HG02571 (cell line): ENCODE measurements around the gene SOX5.
"Not testable (repeated sequence)": the region's sequence is repeated elsewhere in the genome, so short reads cannot be mapped to it uniquely, and the experiment has no call there.

Experiments
- ATAC-seq: cut with Tn5 transposase; IDR thresholded peaks from one replicate; pipeline ENCODE4 v1.9.1; 2021; ENCODE audit warnings: mild to moderate bottlenecking, moderate library complexity; ENCODE audit not compliant: unreplicated experiment

SOX5 gene

DNA sequence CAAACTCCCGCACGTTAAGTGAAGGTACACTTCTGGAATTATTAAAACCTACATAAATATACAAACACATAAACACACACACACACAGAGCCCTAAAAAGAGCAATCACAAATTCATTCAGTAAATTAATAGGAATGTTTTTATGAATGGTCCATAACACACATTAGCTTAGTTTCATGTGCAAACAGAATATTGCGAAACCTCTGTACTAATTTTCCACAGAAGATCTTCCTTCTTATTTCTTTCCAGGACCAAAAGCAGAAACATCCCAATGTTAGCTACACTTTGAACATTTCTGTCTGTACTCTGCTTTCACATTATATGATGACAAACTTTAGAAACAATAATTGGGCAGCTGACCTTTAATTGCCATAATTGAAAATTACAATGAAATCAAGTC is 101.6 kb downstream of the SOX5 start:
- no peak for ATAC-seq

DNA sequence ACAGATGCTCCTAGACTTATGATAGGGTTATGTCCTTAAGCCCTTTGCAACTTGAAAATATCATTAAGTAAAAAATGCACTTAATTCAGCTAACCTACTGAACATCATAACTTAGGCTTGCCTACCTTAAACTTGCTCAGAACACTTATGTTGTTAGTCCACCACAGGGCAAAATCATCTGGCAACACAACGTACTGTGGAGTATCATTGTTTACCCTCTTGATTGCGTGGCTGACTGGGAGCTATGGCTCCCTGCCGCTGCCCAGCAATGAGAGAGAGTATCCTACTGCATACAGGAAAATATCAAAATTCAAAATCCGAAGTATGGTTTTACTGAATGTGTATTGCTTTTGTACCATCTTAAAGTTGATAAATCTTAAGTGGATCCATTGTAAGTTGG is 105.5 kb downstream of the SOX5 start:
- ATAC-seq = no peak

DNA sequence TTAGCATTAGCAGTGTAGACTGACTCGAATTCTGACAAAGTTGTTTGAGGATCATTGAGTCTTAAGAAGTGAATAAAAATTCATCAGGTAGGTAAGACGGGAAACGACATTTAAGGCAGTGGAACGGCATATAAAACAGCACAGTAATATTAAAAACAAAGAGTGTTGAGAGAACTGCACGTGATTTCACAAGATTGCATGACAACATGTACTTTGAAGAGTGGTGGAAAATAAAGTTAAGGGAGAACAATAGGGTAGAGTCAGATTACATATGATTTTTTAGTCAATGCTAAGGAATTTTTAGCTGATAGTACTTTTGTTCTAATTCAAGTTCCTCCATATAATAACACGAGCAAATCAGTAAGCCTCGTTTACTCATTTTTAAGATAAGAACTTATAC is 115.4 kb downstream of the SOX5 start:
- ATAC-seq = no peak

DNA sequence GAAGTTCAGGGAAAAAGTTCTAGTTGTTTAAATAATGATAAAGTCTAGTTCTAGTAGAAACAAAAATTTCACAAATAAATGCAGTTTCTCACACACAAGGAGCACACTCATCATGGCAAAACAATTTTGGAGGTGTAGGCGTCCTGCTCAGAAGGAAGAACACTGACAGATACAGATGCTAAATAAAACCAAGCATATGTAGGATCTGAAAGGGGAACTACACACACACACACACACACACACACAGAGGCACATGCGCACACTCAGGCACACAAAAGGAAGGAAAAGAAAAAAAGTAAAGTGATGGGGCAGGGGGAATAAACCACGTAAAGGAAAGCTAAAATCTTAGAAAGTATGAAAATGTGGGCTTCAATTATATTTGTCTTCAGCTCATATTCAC is 117.7 kb downstream of the SOX5 start:
- no peak for ATAC-seq

DNA sequence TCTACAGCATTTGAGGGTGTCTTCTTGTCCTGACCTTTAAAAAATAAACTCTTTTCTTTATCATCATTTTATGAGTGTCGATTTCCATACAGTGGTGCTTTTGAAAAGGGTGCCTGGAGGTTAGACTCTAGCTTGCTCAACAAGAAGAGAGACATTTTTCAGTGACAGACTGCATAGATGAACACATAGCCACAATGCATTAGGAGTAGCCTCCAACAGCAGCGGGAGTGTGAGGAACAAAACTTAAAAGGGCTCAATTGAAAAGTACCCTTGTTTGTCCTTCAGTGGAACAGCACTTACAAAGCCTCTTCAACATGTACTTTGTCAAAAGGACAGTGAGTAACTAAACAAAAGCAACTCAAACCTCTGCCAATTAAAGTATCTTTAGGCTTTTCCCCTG is 119.3 kb downstream of the SOX5 start:
- ATAC-seq = no peak

DNA sequence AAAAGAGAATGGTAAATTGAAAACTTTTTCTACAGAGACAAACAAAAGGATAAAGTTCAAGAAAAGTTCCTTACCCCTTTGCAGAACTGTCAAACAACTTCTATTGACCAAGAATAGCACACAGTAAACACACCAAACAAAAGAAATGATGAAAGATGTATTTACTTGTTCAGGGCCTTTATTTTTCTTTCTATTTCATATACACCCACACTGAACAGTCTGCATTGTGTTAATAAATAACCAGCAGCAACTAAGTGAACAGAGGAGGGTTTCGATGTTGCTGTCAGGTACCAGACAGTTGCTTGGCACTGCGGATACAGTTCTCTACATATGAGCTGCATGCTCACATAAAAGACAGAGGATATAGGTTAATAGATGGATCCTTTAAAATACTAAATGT is 122.1 kb downstream of the SOX5 start:
- ATAC-seq = no peak

DNA sequence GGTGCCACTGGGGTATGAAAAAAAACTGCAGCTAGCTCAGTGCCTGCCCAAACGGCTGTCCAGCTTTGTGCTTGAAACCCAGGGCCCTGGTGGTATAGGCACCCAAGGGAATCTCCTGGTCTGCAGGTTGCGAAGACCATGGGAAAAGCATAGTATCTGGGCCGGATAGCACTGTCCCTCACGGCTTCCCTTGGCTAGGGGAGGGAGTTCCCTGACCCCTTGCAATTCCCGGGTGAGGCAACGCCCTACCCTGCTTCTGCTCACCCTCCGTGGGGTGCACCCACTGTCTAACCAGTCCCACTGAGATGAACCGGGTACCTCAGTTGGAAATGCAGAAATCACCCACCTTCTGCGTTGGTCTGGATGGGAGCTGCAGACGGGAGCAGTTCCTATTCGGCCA is 124.3 kb downstream of the SOX5 start:
- ATAC-seq = not testable (repeated sequence)

DNA sequence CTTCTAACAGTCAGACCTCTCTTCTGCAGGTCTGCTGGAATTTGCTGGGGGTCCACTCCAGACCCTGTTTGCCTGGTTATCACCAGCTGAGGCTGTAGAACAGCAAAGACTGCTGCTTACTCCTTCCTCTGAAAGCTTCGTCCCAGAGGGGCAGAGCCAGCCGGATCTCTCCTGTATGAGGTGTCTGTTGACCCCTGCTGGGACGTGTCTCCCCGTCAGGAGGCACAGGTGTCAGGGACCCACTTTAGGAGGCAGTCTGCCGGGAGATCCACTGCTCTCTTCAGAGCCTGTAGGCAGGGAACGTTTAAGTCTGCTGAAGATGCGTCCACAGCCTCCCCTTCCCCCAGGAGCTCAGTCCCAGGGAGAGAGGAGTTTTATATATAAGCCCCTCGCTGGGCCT is 125.1 kb downstream of the SOX5 start:
- ATAC-seq = no peak

DNA sequence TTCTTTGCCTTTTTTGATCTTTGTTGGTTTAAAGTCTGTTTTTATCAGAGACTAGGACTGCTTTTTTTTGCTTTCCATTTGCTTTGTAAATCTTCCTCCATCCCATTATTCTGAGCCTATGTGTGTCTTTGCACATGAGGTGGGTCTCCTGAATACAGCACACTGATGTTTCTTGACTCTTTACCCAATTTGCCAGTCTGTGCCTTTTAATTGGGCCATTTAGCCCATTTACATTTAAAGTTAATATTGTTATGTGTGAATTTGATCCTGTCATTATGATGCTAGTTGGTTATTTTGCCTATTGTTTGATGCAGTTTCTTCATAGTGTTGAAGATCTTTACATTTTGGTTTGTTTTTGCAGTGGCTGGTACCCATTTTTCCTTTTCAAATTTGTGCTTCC is 126.6 kb downstream of the SOX5 start:
- not testable (repeated sequence) for ATAC-seq

DNA sequence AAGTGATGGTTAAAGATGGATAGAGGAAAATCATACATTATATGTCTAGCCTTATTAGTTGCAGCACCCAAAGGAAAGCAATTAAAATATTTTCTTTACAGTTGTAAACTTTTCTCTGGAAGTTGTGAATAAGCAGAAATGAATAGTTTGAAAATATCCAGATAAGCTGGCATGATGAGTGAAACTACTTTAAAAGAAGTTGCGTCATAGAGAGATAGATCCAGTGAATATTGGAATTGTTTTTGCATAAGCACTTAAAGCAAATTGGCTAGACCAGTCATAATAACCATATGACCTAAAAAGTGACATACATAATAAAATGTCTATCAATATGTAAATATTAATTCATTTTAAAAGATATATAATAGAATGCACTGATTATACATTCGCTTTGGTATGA is 132.1 kb downstream of the SOX5 start:
- ATAC-seq = no peak

DNA sequence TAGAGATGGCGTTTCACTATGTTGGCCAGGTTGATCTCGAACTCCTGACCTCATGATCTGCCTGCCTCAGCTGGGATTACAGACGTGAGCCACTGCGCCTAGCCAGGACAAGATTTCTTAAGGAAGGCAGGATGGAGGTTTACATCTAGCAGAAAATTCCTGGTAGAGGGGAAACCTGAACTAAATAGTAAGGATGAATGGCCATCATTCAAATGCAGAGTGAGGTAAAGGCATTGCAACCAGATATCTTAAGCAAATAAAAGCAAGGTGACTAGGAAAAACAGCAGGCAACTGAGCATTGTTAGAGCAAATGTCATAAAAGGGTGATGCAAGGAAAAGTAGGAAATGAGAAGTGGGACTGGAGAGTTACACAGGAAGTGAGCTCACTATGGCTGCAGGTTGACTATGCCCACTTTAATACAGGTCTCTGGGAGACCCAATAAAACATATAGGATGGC is 133.0 kb downstream of the SOX5 start:
- ATAC-seq = no peak

DNA sequence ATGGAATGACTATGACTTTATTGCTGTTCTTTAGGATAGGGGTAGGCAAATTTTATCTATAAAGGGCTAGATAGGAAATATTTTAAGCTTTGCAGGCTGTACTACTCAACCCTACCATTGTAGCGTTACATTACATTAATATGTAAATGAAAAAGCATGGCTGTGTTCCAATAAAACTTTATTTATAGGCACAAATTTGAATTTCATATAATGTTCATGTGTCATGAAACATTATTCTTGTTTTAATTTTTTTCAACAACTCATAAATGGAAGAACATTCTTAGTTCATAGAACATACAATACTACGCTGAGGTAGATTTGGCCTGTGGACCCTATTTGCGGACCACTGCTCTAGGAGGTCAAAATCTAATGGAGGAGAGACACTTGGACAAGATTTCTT is 133.7 kb downstream of the SOX5 start:
- ATAC-seq = no peak

DNA sequence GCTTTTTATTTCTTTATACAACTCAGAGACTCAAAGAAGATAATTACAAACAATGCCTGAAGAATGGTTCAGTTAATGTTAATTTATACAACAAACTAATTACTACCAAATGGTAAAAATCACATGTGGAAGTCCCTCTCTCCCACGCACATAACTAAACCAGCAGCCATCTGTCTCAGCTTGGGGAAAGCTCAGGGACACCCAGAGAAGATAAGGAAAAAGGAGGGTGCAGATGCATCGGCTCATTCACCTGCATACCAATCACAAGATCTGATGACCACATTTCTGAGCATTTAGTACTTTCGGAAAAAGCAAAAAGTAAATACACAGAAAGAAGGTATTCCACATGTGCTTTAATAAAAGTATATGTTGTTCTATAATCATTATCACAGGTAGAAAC is 136.3 kb downstream of the SOX5 start:
- ATAC-seq = no peak

DNA sequence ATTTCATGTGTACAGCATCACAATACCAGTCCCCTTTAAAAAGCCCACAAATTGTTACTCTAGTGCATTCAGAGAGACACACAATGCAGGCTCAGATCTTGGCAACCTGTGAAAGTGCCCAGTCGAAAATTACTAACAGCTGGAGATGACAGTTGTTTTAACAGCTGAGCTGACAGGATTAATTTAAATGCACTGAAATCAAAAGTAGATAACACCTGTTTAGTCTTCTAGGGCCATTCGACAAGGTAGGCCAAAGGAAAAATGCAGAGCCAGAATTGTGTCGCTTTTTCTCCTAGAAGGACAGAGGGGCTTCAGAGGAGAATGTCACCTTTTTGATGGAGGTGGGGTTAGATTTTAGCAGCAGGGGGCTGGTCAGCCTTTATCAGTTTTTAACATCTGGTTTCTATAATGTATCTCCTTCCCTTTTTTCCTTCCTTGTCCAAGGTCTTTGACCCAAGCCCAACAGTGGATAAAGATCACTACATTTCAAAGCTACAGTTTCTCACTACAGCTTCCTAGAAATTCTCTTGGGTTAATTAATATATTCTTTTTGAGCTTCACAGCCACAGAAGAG is 139.1 kb downstream of the SOX5 start:
- no peak for ATAC-seq

DNA sequence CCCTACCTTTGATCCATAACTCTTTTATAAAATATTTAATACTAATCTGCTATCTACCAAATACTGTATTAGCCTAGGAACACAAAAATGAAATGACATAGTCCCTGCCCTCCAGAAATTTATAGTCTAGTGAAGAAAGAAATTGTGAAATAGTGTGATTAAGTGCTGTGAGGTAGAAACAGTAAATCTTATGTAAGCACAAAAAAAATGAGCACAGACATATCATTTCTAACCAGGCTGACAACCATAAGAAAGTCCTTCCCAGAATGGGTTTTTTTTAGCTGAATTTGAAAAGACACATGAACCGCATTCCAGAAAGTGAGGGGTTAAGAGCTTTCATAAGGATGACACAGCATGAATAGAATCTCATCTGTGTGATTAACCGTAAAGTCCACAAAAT is 145.9 kb downstream of the SOX5 start:
- ATAC-seq = no peak

DNA sequence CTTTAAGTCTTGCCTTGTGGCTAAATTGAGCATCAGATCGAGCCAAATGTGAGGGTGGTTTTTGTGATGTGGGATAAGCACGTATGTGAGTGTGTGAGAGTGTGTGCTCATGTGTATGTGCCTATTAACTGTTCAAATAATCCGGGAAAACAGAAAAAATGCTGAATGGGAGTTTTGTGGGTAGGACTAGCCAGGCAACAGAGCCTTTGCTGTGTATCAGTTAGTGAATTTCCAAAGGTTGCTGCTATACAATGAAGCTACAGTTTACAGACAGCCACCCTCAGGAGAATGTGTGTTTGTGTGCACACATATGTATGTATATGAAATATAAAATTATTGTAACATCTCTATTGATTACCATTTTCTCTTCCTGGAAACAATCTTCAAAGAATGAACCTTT is 154.0 kb downstream of the SOX5 start:
- ATAC-seq = no peak

DNA sequence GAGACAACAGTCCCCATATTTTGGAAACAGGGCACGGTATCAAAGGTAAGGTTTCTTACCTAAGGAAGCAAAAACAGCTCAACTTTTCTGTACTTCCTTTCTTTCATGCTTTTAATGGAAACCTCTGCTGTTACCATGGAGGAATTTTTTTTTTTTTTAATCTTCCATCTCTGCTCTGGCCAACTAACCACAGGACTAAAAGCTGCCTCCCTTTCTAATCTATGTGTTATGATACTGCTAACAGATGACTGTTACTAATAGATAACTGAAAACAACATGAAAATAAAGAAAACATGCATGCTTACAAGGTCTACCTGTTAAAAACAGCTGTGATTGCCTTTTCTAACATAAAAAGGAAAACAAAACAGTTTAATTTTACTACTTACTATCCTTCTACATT is 168.4 kb downstream of the SOX5 start:
- no peak for ATAC-seq

DNA sequence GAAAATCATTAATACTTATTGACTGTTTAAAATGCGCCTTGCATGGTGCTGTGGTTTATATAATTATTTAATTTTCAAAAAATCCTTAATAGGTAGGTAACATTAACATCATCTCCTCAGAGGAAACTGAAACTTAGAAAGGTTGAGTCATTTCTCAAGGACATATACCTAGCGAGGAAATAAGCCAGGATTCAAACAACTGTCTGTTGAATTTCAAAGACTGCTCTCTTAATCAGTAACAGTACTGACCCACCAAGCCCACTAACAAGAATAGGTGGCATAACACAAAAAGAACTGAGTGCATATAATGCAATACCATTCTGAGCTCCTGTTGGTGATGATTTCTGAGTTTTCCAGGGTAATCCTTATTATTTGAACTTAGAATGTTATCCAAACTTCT is 174.3 kb downstream of the SOX5 start:
- no peak for ATAC-seq

DNA sequence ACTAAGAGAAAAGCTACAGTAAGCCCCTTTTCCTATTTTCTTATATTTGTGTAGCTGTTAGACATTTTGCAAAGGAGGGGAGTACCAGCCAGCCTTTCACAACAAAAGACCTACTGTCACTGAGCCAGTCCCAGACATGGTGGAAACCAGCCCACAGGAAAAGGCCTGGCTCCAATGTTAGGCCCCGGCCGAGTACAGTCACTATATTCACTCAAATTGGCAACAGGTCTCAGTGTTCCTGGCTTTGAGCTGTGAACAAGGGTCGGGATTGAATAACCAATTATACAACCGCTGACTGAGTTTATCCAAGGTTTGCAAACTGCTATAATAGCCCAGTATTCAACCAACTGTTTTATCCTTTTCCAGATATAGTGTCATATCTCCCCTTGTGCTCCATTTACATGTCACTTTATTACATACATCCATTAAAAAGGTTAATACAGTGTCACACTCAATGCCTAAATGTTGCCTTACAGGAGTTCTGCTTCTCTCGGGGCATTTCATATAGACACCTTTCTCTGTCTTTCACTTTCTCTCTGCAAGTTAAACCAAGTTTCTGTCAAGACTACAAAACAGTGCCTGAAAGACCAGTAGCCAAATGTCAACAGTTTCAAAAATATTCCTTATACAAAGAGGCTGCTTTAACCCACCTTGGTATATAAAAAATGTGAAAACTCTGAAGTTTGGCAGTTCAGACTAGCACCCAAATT is 178.1 kb downstream of the SOX5 start:
- no peak for ATAC-seq

DNA sequence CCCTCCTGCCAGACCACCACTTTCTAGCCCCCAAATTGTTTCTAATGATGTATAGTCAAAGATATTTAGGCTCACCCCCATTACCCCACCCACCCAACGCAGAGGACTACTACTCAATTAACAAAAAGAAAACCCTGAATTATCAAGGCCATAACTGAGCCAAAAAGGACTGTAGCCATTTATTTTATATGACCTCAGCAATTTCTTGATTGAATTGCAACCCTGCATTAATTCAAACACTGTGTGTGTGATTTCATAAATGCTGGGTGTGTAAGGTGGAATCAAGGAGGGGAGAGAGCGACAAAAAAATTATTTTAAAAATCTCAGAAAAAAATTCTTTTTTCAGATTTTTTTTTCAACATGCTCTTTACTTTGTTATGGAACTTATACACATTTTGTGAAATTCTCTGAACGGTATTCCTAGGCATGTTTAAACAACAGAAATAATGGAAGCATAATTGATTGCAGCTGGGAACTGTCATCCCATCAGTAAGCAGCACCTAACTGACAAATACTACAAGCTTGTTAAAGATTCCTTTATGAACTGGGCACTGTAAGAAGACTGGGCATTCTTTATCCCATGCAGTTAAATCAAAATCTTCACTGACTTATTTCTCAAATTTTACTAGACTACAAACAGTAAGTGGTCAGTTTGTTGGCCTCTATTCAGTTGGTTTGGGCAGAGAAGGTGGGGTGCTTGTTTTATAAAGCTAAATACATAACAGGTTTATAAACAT is 179.1 kb downstream of the SOX5 start:
- no peak for ATAC-seq

DNA sequence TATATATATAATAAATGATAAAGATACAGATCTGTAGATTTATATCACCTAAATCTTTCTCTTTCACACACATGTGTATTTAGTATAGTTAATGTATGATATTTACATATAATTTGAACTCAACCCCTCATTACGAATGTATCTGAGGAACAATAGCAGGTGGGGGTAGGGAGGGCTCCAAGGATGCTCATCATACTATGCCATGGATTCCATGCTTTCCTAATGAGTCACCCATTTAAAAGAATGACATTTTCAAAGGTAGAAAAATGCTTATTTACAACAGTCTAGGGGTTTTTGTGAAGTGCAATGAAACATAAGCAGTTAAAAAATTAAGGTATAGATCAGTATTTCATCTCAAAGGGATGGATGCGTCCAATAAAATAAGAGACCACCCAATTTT is 181.6 kb downstream of the SOX5 start:
- ATAC-seq = no peak

DNA sequence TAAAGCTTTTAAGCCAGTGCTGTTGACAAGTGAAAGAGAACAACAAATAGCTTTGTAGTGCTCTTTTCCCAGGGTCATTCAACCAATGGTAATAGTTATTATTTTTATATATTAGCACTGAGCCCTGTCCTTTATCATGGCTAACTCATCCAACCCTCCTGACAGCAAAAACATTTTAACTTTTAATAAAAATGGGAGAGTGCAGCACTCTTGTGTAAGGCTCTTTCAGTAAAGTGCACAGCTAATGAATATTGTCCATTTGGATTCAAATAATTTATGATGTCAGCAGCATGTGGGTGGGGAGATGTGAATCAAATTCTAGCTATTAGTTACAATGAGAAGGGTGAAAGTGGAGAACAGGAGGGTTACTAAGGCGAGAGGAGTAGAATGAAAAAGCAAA is 185.7 kb downstream of the SOX5 start:
- ATAC-seq = no peak
